ENCODE results near the gene VWF.
"Not testable (repeated sequence)": the region's sequence is repeated elsewhere in the genome, so short reads cannot be mapped to it uniquely, and the experiment has no call there.

DNA sequence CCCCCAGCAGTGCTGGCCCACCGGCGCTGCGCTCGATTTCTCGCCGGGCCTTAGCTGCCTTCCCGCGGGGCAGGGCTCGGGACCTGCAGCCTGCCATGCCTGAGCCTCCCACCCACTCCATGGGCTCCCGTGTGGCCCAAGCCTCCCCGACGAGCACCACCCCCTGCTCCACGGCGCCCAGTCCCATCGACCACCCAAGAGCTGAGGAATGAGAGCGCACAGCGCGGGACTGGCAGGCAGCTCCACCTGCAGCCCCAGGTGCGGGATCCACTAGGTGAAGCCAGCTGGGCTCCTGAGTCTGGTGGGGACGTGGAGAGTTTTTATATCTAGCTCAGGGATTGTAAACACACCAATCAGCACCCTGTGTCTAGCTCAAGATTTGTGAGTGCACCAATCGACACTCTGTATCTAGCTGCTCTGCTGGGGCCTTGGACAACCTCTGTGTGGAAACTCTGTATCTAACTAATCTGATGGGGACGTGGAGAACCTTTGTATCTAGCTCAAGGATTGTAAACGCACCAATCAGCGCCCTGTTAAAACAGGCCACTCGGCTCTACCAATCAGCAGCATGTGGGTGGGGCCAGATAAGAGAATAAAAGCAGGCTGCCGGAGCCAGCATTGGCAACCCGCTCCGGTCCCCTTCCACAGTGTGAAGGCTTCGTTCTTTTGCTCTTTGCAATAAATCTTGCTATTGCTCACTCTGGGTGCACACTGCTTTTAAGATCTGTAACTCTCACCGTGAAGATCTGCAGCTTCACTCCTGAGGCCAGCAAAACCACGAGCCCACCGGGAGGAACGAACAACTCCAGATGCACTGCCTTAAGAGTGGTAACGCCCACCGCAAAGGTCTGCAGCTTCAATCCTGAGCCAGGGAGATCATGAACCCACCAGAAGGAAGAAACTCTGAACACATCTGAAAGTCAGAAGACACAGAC lies 18.2 kb upstream of the VWF start:
- not testable (repeated sequence) for TF ChIP-seq POLR2A, CTCF (IDR thresholded peaks at IDR 0.05)
